NB4 (cell line): ENCODE data around the gene PRM2.

Experiments
- DNase-seq: peaks from one replicate; pipeline ENCODE4 v3.0.0; 2010; ENCODE audit warnings: low read depth
- H3K4me3 ChIP-seq: one replicate; pipeline ENCODE4 v1.5.1; 2011; ENCODE audit warnings: mild to moderate bottlenecking, low read depth, low read length, moderate library complexity
- MYC ChIP-seq: IDR thresholded peaks from 2 replicates; pipeline ENCODE4 v1.6.1; 2011; ENCODE audit warnings: low read depth, low read length
- POLR2A ChIP-seq: IDR thresholded peaks from 2 replicates; pipeline ENCODE4 v1.6.1; 2011; ENCODE audit warnings: mild to moderate bottlenecking; ENCODE audit not compliant: insufficient read length; ENCODE audit errors: extremely low read depth
- TF ChIP-seq, protein P1 (sequence below): IDR thresholded peaks from one replicate; pipeline ENCODE4 v1.5.1; 2012; ENCODE audit warnings: low read depth, low read length
- TF ChIP-seq, protein P2 (sequence below): IDR thresholded peaks from 2 replicates; pipeline ENCODE4 v1.6.1; 2011; ENCODE audit warnings: low read depth, low read length

PRM2 gene

DNA sequence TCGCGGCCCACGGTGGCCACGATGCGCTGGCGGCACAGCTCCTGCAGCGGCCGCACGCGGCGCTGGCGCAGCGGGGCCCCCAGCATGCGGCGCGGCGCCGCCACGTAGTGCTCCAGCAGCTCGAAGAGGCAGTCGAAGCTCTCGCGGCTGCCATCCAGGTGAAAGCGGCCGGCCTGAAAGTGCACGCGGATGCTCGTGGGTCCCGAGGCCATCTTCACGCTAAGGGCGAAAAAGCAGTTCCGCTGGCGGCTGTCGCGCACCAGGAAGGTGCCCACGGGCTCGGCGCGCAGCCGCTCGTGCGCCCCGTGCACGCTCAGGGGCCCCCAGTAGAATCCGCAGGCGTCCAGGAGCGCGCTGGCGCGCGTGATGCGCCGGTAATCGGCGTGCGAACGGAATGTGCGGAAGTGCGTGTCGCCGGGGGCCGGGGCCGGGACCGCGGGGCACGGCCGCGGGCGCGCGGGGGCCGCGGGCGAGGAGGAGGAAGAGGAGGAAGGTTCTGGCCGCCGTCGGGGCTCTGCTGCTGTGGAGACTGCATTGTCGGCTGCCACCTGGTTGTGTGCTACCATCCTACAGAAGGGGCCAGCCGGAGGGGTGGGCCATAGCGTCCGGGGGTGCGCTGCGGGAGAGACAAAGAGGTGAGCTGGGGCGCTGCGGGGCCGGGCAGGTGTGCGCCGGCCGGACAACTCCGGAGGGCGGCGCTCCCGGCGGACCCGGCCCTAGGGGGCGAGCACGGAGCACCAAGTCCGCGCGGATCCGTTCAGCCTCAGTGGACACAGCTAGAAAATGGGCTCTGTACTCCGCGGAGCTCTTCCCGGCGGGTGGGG is 21.2 kb downstream of the PRM2 start:
- TF ChIP-seq POLR2A (no peak), MYC (no peak)
- TF ChIP-seq, protein P1, sequence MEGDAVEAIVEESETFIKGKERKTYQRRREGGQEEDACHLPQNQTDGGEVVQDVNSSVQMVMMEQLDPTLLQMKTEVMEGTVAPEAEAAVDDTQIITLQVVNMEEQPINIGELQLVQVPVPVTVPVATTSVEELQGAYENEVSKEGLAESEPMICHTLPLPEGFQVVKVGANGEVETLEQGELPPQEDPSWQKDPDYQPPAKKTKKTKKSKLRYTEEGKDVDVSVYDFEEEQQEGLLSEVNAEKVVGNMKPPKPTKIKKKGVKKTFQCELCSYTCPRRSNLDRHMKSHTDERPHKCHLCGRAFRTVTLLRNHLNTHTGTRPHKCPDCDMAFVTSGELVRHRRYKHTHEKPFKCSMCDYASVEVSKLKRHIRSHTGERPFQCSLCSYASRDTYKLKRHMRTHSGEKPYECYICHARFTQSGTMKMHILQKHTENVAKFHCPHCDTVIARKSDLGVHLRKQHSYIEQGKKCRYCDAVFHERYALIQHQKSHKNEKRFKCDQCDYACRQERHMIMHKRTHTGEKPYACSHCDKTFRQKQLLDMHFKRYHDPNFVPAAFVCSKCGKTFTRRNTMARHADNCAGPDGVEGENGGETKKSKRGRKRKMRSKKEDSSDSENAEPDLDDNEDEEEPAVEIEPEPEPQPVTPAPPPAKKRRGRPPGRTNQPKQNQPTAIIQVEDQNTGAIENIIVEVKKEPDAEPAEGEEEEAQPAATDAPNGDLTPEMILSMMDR, result peak; percentile 6
- TF ChIP-seq, protein P2, sequence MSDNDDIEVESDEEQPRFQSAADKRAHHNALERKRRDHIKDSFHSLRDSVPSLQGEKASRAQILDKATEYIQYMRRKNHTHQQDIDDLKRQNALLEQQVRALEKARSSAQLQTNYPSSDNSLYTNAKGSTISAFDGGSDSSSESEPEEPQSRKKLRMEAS, result no peak
- H3K4me3 ChIP-seq, result peak overlapping the region; percentile 48
- peak; percentile 69 for DNase-seq

DNA sequence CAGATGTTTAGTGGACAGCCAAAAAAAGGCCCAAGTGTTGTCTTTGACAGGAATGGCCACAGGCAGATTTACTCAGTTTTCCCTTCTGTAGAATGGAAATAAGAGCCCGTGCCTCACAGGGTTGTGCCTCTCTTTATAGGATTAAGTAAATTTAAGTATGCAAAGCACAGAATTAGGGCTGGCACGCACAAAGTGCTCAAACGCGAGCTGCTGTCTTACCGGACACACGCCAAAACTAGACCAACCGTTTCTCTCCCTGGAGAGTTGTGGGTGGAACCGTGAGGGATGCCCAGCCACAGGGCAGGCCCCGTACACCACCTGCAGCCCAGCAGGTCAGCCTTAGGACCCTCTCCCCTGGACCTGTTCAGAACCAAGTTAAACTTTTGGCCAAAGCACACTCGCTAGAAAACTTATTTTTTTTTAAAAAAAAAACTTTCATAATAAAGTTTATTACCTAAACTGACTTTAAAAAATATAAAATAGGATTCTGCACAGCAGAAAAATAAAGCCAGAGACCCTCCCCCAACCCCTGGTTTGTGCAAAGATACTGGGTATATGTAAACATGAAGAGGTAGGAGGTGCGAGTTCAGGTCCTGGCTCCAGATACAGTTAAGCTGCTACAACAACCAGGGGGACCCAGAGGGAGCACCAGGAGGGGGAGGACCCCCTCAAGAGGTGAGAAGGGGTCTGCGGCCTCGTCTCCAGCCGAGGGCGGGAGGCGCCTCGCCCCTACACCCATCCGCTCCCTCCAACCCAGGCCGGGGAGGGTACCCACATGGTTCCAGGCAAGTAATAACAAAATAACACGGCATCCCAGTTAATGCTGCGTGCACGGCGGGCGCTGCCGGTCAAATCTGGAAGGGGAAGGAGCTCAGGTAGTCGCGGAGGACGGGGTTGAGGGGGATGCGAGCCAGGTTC is 22.0 kb downstream of the PRM2 start:
- no peak for TF ChIP-seq MYC
- TF ChIP-seq, protein P2, result 0 out of 2 replicates have a peak, but pooled peaks have one; percentile 28
- peak; percentile 75 for DNase-seq
- H3K4me3 ChIP-seq, result peak overlapping the region; percentile 48

DNA sequence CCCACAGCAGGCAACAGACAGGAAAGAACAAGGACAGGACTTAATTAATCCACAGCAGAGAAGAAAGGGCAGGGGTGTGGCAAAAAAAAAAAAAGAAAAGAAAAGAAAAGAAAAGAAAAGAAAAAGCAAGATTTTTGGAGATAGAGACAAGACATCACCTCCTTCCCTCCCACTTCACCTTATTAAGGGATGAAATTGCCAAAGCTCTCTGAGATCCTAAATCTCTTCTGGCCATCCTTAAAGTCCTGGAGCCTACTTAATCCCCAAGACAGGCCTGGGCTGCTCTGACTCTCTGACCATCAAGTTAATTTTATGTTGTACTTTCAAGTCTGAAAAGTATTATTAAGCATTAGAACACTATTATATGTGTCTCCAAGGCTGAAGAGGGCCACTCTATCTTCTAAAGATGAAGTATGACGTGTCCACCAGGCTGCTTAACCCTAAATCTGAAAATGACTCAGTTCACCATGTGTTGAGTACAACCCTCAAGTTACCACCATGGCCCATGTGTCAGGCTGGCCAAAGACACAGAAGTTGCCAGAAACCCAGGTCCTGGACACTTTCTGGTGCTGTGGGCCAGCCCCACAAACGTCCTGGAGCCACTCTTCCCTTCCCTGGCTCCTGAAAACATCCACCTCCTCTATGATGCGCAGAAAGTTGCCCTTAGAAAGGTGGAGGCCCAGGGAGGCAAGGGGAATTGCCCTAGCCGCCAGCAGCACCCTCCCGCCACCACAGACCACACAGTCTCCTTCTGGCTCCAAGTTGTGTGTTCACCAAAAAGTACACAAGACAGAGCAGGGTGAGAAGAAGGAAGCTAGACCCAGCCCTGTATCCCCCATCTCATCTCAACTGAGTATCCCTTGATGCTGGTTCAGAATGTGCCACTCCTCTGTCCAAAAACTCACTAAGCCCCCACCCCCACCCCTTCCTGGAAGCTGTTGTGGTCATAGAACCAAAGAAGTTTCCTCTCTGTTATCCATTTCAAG is 23.0 kb downstream of the PRM2 start:
- DNase-seq, result peak; percentile 61

DNA sequence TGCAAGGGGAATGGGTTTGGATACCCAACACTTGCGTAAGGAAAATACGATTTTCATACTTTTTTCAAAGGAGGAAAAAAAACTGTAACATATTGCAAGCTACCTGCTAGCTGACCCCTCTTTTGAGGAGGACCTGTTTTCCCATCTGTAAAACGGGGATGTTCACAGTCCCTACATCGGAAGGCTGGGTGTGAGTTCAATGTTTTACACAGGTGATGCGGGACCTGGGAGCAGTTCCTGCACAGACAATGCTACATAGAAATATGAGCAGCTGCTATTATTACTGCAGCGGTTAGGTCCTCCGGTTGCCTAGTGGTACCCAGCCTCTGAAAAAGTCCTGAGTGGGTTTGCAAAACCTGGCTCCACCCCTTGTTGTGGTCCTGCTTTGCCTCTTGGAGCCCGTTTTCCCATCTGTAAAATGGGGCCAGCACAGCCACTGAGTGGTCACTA is 23.8 kb downstream of the PRM2 start:
- DNase-seq, result no peak
- no peak overlapping the region for H3K4me3 ChIP-seq

More for the DNA sequence above, 23.0 kb downstream of the PRM2 start:
- TF ChIP-seq POLR2A (no peak), MYC (no peak)
- TF ChIP-seq, protein P1, result no peak
- TF ChIP-seq, protein P2, result no peak
- peak overlapping the region; percentile 48 for H3K4me3 ChIP-seq

DNA sequence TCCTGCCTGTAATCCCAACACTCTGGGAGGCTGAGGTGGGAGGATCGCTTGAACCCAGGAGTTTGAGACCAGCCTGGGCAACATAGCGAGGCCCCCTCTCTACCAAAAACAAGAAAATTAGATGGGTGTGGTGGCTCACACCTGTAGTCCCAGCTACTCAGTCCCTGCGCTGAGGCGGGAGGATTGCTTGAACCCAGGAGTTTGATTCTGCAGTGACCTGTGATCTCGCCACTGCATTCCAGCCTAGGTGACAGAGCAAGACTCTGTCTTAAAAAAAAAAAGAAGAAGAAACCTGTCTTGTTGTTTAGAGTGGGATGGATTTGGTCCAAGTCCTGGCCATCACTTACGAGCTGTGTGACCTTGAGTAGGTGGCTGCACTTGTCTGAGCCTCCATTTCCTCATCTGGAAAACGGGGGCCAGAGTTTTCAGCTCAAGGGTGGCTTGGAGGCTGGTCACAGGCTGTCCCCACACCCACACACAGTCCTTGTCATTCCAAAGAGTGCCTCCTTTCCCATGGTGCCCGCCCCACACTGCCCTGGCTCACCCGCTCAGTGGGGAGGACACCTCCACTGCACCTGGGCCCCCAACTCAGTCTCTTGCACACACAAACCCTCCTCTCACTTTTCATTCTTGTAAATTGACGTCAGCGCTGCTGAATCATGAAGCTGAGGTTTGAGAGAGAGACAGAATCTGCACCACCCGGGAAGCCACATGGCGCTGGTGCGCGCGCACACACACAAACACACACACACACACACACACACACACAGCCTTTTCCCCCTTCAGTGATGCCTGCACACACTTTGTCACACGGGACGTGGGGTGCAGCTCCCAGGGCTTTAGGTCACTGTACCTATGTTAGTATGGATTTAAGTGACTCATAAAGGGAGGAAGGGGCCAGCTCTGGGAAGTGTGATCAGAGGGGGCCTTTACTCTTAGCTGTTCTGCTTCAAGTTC is 24.5 kb downstream of the PRM2 start:
- TF ChIP-seq, protein P1, result no peak
- TF ChIP-seq, protein P2, result no peak
- TF ChIP-seq POLR2A (no peak), MYC (no peak)
- no peak overlapping the region for H3K4me3 ChIP-seq
- DNase-seq, result peak; percentile 59

More for the DNA sequence above, 23.8 kb downstream of the PRM2 start:
- TF ChIP-seq, protein P2, result no peak
- TF ChIP-seq POLR2A (no peak), MYC (no peak)
- TF ChIP-seq, protein P1, result no peak
